ENCODE measurements around the gene RAPGEF6. TPM values are rescaled to one million over a fixed set of nuclear protein-coding genes. Genes with fewer than 3 reads are reported as not detected.

The RAPGEF6 gene
- total RNA-seq, 4 donors from 2014 or later, result 7.2 to 11.7 (median 8.5) TPM

DNA sequence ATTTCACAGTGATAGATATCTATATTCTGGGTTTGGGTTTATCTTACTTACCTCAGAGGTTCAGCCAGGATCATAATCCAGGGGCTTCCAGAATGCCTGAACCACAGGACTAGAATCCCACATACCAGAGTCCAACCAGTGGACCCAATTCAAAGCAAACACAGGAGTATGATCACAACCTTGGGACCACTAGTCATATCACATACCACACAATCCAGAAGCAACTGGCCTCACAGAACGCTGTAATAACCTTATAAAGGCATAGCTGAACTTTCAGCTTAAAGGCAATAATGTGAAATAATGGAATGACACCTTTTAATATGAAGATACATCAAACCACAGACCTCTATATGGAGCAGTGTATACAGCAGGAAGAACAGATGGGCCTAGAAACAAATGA, 25.3 kb downstream of the RAPGEF6 start:
- DNase-seq (no peak), ATAC-seq (no peak)
- intact Hi-C loops (cut with DNase I; ENCODE audit: low total_unique reads), result no loop called here
- H3K27me3 ChIP-seq, result no peaks in the 10 kb centered on the region
- no peak overlapping the region for H3K4me3 ChIP-seq
- H3K36me3 ChIP-seq, result no peaks in the 10 kb centered on the region
- in situ Hi-C loops (cut with MboI; ENCODE audit: low sequenced_read_pairs in 4 of 4), result no loop called here
- H3K27ac ChIP-seq, result no peak overlapping the region
- peaks cover 38 to 44% of the 10 kb centered on the region in 2 donors for H3K4me1 ChIP-seq
- TF ChIP-seq POLR2A (IDR thresholded peaks at IDR 0.05), result no peak
- TF ChIP-seq, protein P1, sequence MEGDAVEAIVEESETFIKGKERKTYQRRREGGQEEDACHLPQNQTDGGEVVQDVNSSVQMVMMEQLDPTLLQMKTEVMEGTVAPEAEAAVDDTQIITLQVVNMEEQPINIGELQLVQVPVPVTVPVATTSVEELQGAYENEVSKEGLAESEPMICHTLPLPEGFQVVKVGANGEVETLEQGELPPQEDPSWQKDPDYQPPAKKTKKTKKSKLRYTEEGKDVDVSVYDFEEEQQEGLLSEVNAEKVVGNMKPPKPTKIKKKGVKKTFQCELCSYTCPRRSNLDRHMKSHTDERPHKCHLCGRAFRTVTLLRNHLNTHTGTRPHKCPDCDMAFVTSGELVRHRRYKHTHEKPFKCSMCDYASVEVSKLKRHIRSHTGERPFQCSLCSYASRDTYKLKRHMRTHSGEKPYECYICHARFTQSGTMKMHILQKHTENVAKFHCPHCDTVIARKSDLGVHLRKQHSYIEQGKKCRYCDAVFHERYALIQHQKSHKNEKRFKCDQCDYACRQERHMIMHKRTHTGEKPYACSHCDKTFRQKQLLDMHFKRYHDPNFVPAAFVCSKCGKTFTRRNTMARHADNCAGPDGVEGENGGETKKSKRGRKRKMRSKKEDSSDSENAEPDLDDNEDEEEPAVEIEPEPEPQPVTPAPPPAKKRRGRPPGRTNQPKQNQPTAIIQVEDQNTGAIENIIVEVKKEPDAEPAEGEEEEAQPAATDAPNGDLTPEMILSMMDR (IDR thresholded peaks at IDR 0.05 in 4 of 5, conservative IDR thresholded peaks at IDR 0.05 in 1 of 5), result no peak
- H3K9me3 ChIP-seq, result no peaks in the 10 kb centered on the region

DNA sequence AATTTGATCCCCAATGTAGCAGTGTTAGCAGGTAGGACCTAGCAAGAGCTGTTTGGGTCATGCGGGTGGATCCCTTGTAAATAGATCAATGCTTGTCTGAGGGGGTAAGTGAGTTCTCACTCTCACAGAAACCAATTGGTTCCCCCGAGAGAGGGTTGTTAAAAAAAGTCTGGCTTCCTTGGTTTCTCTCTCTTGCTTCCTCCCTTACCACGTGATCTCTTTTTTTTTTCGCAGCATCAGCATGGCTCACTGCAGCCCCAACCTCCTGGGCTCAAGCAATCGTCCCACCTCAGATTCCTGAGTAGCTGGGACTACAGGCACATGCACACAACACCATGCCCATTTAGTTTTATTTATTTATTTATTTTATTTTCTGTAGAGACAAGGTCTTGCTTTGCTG, 26.4 kb downstream of the RAPGEF6 start:
- intact Hi-C loops (cut with DNase I; ENCODE audit: low total_unique reads) (no loop called here), in situ Hi-C loops (cut with MboI; ENCODE audit: low sequenced_read_pairs in 4 of 4) (no loop called here)
- H3K27me3 ChIP-seq, result no peaks in the 10 kb centered on the region
- no peaks in the 10 kb centered on the region for H3K36me3 ChIP-seq
- H3K4me3 ChIP-seq, result no peak overlapping the region
- DNase-seq (no peak), ATAC-seq (no peak)
- H3K9me3 ChIP-seq, result no peaks in the 10 kb centered on the region
- H3K27ac ChIP-seq, result no peak overlapping the region
- TF ChIP-seq, protein P1 (IDR thresholded peaks at IDR 0.05 in 4 of 5, conservative IDR thresholded peaks at IDR 0.05 in 1 of 5), result no peak
- TF ChIP-seq POLR2A (IDR thresholded peaks at IDR 0.05), result no peak
- peaks cover 37 to 44% of the 10 kb centered on the region in 2 donors for H3K4me1 ChIP-seq

DNA sequence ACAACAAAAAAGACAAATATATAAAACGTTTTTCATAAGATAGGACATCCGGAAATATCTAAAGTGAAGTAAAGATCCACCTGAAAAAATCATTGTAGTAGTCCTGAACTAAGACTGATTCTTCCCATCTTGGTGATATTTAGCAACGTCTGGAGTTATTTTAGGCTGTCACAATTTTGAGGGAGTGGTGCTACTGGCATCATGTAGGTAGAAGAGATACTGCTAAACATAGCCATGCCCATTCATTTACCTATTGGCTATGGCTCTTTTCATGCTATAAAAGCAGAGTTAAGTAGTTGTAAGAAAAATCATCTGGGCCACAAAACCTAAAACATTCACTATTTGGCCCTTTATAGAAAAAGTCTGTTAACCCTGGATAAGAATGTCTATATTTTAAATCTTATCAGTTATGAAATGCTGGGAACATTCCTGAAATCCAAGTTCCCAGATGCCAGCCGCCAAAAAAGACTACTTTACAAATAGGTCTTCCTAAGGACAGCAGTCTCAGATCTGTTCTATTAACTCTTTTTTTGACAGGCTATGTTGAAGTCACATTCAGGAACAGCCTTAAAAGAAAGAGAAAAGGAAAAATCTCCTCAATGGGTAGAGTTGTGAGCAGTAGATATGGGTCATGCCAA, 27.0 kb downstream of the RAPGEF6 start:
- intact Hi-C loops (cut with DNase I; ENCODE audit: low total_unique reads) (no loop called here), in situ Hi-C loops (cut with MboI; ENCODE audit: low sequenced_read_pairs in 4 of 4) (no loop called here)
- Histone ChIP-seq H3K36me3 (no peaks in the 10 kb centered on the region), H3K4me1 (peaks cover 37 to 44% of the 10 kb centered on the region in 2 donors), H3K27me3 (no peaks in the 10 kb centered on the region), H3K9me3 (no peaks in the 10 kb centered on the region), H3K4me3 (no peak overlapping the region), H3K27ac (no peak overlapping the region)
- no peak for DNase-seq
- no peak for TF ChIP-seq POLR2A (IDR thresholded peaks at IDR 0.05)
- TF ChIP-seq, protein P1 (IDR thresholded peaks at IDR 0.05 in 4 of 5, conservative IDR thresholded peaks at IDR 0.05 in 1 of 5), result no peak
- peak in 1 of 2 donors; percentile 64 for ATAC-seq

DNA sequence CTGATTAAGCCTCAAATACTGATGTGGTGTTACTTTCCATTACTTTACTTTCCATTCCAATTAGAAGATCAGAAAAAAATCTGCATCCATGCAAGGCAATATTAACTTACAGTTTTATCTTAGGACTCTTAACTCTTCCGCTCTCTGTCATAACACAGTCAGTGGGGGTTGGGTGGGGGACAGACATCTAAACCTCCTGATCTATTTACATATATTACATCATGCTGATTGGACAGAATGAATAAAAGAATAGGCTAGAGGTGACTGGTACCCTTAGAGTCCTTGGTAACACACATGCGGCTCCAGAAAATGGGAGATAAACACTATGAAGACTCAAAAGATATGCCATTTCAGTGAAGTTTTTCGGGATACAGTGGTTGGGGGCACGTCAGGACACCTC, 27.6 kb downstream of the RAPGEF6 start:
- H3K4me3 ChIP-seq, result no peak overlapping the region
- no peak for TF ChIP-seq POLR2A (IDR thresholded peaks at IDR 0.05)
- TF ChIP-seq, protein P1 (IDR thresholded peaks at IDR 0.05 in 4 of 5, conservative IDR thresholded peaks at IDR 0.05 in 1 of 5), result no peak
- H3K27ac ChIP-seq, result no peak overlapping the region
- peaks cover 37 to 44% of the 10 kb centered on the region in 2 donors for H3K4me1 ChIP-seq
- ATAC-seq, result no peak
- intact Hi-C loops (cut with DNase I; ENCODE audit: low total_unique reads), result no loop called here
- in situ Hi-C loops (cut with MboI; ENCODE audit: low sequenced_read_pairs in 4 of 4), result no loop called here
- DNase-seq, result no peak
- peaks cover 0 to 4% of the 10 kb centered on the region in 2 donors for H3K36me3 ChIP-seq
- H3K9me3 ChIP-seq, result no peaks in the 10 kb centered on the region
- H3K27me3 ChIP-seq, result no peaks in the 10 kb centered on the region

DNA sequence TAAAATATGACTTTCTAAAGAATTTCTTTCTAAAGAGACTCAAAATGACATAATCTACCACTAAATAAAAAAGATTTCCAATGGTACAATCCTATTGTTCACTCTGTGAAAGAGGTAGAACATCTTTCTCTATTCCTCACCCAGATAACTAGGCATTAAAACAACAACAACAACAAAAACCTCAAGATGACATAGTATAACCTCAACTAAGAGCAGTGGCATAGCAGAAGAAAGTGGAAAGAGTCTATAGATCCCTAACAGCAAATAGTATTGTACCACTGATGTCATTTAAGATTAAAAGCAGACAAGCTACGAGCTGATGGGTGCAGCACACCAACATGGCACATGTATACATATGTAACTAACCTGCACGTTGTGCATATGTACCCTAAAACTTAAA, 29.9 kb downstream of the RAPGEF6 start:
- in situ Hi-C loops (cut with MboI; ENCODE audit: low sequenced_read_pairs in 4 of 4) (no loop called here), intact Hi-C loops (cut with DNase I; ENCODE audit: low total_unique reads) (no loop called here)
- no peak for DNase-seq
- Histone ChIP-seq H3K36me3 (peaks cover 0 to 9% of the 10 kb centered on the region in 2 donors), H3K4me1 (peaks cover 31 to 36% of the 10 kb centered on the region in 2 donors), H3K9me3 (no peaks in the 10 kb centered on the region), H3K27ac (no peak overlapping the region), H3K27me3 (no peaks in the 10 kb centered on the region), H3K4me3 (no peak overlapping the region)
- TF ChIP-seq, protein P1 (IDR thresholded peaks at IDR 0.05 in 4 of 5, conservative IDR thresholded peaks at IDR 0.05 in 1 of 5), result no peak
- TF ChIP-seq POLR2A (IDR thresholded peaks at IDR 0.05), result no peak
- ATAC-seq, result no peak
